ENCODE measurements around the gene RASA3. TPM values are rescaled to one million over a fixed set of nuclear protein-coding genes. Genes with fewer than 3 reads are reported as not detected.

Gene RASA3
- total RNA-seq, 2 donors from 2014 or later: 39.4 to 44.1 TPM

DNA sequence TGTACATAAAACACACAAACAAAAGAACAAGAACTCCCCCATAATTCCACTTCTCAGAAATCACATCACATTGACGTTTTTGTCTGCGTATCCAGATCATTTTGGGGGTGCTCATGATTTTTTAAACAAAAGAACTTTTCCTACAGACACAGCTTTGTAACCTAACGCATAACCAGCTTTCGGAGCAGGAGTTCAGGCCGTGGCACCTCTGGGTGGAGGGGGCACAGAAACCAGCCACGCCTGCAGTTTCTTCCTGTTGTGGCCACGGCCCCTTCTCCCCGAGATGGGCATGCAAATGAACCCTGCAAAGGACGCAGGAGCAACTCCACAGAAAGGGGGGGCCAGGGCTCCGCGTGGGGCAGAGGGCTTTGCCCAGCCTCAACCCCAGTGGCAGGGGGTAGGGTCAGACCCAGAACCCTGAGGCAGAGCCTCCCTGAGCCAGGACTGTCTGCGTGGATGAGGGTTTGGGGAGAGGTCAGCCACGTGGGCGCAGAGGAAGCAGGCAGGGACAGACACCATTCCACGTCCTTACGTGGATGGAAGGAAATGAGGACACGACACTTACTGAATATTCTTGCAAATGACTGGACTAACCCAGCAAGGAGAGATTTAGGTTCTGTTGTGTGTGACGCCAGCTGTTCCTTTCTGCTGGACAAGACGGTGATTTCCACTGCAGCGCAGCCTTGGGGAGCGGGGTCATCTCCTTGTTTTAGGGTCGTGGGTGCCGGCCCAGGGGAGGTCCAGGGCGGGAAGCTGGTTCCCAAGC is 64.4 kb downstream of the RASA3 start:
- peaks cover 0 to 6% of the 10 kb centered on the region in 2 donors for H3K9me3 Mint-ChIP-seq
- peaks cover 13 to 25% of the 10 kb centered on the region in 2 donors for H3K36me3 Mint-ChIP-seq
- no peak for DNase-seq (ENCODE audit: low spot score in 2 of 2)
- peak in 1 of 2 donors; percentile 3 for ATAC-seq
- H3K27ac Mint-ChIP-seq: peak overlapping the region; percentile 94 to 97

DNA sequence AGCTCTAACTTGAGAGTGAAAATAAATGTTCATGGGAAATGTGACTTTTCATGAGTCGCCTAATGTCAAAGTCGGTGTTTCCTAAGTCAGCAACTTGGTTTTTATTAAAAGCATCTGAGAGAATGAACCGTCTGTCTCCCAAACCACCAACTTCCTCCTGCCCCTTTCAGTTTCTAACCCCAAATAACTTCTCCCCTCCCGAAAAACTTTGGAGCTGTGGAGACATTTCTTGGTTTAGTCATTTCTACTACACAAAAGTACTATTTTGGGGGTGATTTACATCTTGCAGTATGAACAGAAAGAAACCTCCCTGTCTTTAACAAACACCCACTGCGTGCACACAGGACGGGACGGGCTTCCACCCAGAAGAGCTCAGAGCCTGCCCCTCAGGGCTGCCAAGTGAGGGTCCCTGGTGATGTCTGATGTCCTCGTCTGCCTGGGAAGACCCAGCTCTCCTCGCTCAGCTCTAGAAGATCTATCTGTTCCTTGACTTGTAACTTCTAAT is 65.0 kb downstream of the RASA3 start:
- peak in 1 of 2 donors; percentile 49 for DNase-seq (ENCODE audit: low spot score in 2 of 2)
- Mint-ChIP-seq H3K9me3 (peaks cover 0 to 6% of the 10 kb centered on the region in 2 donors), H3K36me3 (peaks cover 10 to 22% of the 10 kb centered on the region in 2 donors), H3K27ac (peak overlapping the region; percentile 94 to 97)
- peak; percentile 53 to 68 for ATAC-seq

- Mint-ChIP-seq H3K9me3 (peaks cover 0 to 6% of the 10 kb centered on the region in 2 donors), H3K27ac (peak overlapping the region; percentile 94 to 97), H3K36me3 (peaks cover 5 to 17% of the 10 kb centered on the region in 2 donors)
- no peak for DNase-seq (ENCODE audit: low spot score in 2 of 2)
- no peak for ATAC-seq
Observed at GRCh38 chr13:114066956-114067355, 65.5 kb downstream of the RASA3 start.

DNA sequence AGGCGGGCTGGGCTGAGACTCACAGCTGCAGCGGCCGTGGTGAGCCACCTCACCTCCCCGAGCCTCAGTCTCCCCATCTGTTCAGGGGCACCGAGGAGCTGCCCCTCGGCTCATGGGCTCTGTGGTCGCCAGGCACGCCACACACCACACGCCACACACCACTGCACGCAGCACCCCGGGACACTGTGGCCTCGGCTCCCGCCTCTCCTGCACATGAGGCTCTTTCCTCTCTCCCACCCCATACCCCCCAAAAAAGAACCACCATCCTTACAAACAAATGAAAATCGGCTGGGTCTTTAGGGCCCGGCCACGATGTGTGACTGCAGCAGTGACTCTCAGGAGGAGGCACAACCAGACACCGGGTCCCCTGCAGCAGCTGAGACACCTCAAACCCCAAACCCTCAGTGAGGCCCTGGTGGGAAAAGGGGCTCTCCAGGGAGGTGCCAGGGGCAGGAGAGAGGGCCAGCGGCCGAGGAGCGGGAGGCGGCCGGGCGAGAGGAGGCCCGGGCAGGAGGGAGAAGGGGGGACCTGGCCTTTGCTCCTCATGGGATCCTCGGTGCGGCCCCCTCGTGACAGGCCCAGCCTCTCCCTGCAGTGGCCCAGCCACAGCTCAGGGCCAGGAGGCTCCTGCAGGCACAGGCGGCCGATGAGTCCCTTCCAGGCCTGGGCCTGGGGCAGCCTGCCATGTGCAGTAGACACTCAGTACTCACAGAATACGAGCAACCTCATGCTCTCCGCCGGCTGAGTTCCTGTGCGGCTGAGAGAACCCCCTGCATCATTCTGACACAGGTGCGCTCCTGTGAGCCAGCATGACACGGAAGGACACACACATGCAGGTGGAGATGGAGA is 66.3 kb downstream of the RASA3 start:
- ATAC-seq (no peak), DNase-seq (ENCODE audit: low spot score in 2 of 2) (no peak)
- Mint-ChIP-seq H3K9me3 (peaks cover 0 to 4% of the 10 kb centered on the region in 2 donors), H3K36me3 (peaks cover 3 to 9% of the 10 kb centered on the region in 2 donors), H3K27ac (peak overlapping the region; percentile 94 to 97)

- peak overlapping the region; percentile 94 to 97 for H3K27ac Mint-ChIP-seq
- DNase-seq (ENCODE audit: low spot score in 2 of 2): peak; percentile 73 to 94
- peaks cover 0 to 4% of the 10 kb centered on the region in 2 donors for H3K36me3 Mint-ChIP-seq
- no peaks in the 10 kb centered on the region for H3K9me3 Mint-ChIP-seq
- peak; percentile 81 to 83 for ATAC-seq
Observed at GRCh38 chr13:114065141-114065925, 67.1 kb downstream of the RASA3 start.

DNA sequence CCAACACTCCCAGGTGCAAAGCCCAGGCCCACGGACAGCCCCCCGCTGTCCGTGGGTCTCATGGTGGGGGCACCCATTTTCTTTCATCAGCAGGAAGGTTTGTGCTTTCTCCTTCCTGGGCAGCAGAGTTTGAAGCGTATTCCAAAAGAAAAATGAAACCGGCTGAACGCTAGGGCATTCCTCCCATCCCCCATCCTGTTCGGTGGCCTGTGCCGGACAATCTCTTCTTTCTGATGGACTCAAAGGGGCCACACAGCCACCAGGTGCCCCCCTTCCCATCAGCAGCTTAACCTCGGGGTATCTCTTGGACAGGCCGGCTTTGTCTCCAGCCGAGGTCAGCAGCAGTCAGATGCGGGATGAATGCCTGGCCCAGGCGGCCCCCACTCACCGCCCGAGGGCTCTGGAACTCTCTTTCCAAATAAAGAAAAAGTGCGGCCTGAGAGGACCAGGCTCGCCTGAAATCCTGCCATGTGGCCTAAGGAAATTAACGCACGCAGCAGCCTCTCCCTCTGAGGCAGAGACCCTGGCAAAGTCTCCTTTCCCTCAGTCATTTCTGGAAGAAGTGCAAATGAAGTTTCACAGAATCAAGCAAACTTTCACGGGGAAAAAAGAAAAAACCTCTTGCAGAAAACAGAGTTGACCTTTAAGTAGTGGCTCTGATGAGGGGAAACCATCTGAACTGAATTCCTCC is 67.8 kb downstream of the RASA3 start:
- Mint-ChIP-seq H3K27ac (peak overlapping the region; percentile 94 to 97), H3K36me3 (peaks cover 5 to 9% of the 10 kb centered on the region in 2 donors), H3K9me3 (no peaks in the 10 kb centered on the region)
- no peak for DNase-seq (ENCODE audit: low spot score in 2 of 2)
- ATAC-seq: no peak

DNA sequence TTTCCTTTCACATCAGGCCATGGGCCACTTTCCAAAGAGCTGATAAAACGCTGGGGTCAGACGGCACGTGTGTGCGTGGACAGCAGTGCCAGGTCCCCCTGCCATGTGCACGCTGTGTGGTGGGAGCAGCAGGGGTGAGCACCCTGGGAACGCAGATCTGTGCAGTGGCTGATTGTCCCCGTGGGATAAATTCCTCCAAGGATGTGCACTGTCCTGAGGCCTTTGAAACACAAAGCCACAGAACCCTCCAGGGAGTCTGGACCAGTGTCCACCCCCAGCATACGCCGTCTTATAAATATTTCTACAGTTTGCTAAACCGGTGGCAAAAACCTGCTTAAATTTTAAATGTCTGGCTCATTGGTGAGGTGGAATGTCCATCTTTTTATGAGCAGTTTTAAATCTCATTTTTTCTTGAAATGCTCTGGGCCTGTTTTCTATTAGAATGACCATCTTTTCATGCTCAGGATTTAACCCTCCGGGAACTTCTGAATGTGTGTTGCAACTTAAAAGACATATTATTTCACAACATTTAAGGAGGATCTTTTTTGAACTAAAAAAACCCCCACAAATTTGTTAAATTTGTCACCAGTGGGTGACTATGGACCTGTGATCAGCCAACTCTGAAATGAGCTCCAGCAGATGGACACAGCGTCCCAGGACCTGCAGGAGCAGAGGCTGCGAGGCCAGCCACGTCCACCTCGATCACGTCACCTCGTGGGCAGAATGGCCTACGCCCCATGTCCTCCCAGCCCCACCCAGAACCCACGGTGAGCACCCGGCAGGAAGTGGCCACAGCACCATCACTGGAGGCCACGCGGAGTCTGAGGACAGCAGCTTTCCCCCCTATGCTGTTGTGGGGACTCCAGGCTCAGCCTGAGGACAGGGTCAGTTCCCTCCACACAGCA is 68.6 kb downstream of the RASA3 start:
- peak overlapping the region; percentile 94 to 97 for H3K27ac Mint-ChIP-seq
- peaks cover 6 to 9% of the 10 kb centered on the region in 2 donors for H3K36me3 Mint-ChIP-seq
- DNase-seq (ENCODE audit: low spot score in 2 of 2) (no peak), ATAC-seq (peak in 1 of 2 donors; percentile 3)
- no peaks in the 10 kb centered on the region for H3K9me3 Mint-ChIP-seq

GRCh38 chr13:114062754-114063153 is 69.7 kb downstream of the RASA3 start:
- Mint-ChIP-seq H3K36me3 (peaks cover 6 to 9% of the 10 kb centered on the region in 2 donors), H3K9me3 (no peaks in the 10 kb centered on the region), H3K27ac (peak overlapping the region in 1 of 2 donors; percentile 49)
- no peak for DNase-seq (ENCODE audit: low spot score in 2 of 2)
- ATAC-seq: no peak

DNA sequence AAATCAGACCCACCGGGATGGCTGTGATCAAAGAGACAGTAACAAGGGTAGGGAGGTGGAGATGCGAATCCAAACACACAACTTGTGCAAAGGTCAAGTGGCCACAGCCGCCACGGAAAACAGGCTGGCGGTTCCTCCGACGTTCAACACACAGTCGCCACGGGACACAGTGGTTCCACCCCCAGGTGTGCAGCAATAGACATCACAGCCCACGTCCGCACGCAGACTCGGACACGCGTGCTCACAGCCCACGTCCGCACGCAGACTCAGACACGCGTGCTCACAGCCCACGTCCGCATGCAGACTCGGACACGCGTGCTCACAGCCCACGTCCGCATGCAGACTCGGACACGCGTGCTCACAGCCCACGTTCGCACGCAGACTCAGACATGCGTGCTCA is 70.1 kb downstream of the RASA3 start:
- no peak for DNase-seq (ENCODE audit: low spot score in 2 of 2)
- Mint-ChIP-seq H3K27ac (peak overlapping the region in 1 of 2 donors; percentile 49), H3K9me3 (no peaks in the 10 kb centered on the region), H3K36me3 (peaks cover 6 to 9% of the 10 kb centered on the region in 2 donors)
- ATAC-seq: no peak

DNA sequence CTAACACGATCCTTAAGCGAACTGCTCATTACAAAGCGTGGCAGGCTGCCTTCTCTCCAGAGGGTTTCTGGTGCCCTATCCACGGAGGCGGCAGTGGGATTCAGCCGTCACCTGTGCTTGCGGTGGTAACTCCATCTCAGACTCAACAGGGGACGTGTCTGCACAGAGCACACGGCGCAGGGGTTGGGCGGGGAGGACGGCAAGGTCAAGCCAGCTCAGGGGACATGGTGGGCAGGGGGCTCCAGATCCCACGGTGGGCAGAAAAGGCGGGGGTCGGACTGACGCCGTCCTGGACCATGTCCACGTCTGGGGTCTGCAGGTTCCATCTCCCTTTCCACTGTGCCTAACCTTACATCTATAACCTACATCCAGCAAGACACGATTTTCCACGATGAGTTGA is 70.7 kb downstream of the RASA3 start:
- no peak overlapping the region for H3K27ac Mint-ChIP-seq
- peaks cover 6 to 9% of the 10 kb centered on the region in 2 donors for H3K36me3 Mint-ChIP-seq
- ATAC-seq (no peak), DNase-seq (ENCODE audit: low spot score in 2 of 2) (no peak)
- H3K9me3 Mint-ChIP-seq: no peaks in the 10 kb centered on the region

DNA sequence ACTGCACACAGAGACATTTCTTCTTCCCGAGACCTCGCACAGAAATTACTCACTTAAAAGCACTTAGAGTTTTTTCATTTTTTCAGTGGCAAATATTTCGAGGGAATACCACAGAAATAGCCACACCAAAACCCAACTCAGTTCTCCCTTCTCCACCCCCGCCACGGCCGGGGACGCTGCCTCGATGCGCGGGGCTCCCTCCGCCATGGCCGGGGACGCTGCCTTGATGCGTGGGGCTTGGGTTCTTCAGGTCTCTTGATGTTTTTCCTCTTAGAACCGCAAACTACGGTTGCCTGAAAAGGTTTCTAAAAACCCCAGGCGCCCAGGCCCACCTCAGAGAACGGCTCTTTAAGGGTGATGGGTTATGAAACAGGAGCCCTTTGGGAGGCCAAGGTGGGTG is 71.4 kb downstream of the RASA3 start:
- Mint-ChIP-seq H3K36me3 (peaks cover 6 to 9% of the 10 kb centered on the region in 2 donors), H3K9me3 (no peaks in the 10 kb centered on the region), H3K27ac (no peak overlapping the region)
- ATAC-seq: no peak
- no peak for DNase-seq (ENCODE audit: low spot score in 2 of 2)

- Mint-ChIP-seq H3K27ac (peak overlapping the region in 1 of 2 donors; percentile 90), H3K9me3 (no peaks in the 10 kb centered on the region), H3K36me3 (peaks cover 6 to 9% of the 10 kb centered on the region in 2 donors)
- DNase-seq (ENCODE audit: low spot score in 2 of 2) (no peak), ATAC-seq (no peak)
Observed at GRCh38 chr13:114059946-114060860, 72.2 kb downstream of the RASA3 start.

DNA sequence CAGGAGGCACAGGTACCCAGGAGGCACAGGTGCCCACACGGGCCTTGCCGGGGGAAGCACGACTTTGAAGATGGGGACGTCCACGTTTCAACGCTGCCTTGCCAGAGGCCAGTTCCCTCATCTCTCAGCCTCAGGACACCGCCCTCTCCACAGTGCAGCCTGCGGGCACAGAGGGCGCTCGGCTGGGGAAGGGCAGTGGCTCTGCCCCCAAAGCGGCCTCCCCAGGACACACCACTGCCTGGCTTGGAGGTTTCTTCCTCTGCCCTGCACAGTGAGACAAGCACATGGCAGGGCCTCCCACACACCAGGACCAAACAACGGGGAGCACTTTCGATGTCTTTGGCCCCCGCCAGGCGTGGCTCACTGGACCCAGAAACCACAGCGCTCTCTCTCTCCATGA is 73.0 kb downstream of the RASA3 start:
- DNase-seq (ENCODE audit: low spot score in 2 of 2): no peak
- Mint-ChIP-seq H3K9me3 (no peaks in the 10 kb centered on the region), H3K27ac (peak overlapping the region in 1 of 2 donors; percentile 14), H3K36me3 (peaks cover 6% of the 10 kb centered on the region in 2 donors)
- ATAC-seq: no peak

All from activated naive CD4-positive, alpha-beta T cell treated with anti-CD3 and anti-CD28 coated beads, Interleukin-2, amount 50 U/mL, for 72 hours (primary cell).